GM23338 (cell line): Measurements from ENCODE around the gene FASTKD1. TPM values are rescaled to one million over a fixed set of nuclear protein-coding genes. Genes with fewer than 3 reads are reported as not detected.

Experiments used
- ATAC-seq: fragments of 200-7000 bp; cut with Tn5 transposase; 3 replicates; pipeline ENCODE4 v1.9.1; 2020
- DNase-seq: peaks from one replicate; pipeline ENCODE4 v3.0.0-alpha.2; 2015; ENCODE audit warnings: low spot score
- H2AFZ ChIP-seq: fragments of 200-600 bp; sonication (generic); 2 replicates; pipeline ENCODE4 v1.8.0; 2016; ENCODE audit warnings: antibody characterized with exemption, mild to moderate bottlenecking, moderate library complexity
- H3F3A ChIP-seq: fragments of 200-600 bp; sonication (generic); replicated peaks from 2 replicates; pipeline ENCODE4 v1.8.0; 2017; ENCODE audit warnings: antibody characterized with exemption, mixed run types, low read depth
- H3K27ac ChIP-seq: fragments of 200-600 bp; sonication (generic); 2 replicates; pipeline ENCODE4 v1.6.1; 2016; ENCODE audit warnings: low read depth
- H3K27me3 ChIP-seq: fragments of 200-600 bp; sonication (generic); 2 replicates; pipeline ENCODE4 v1.8.0; 2016; ENCODE audit warnings: mild to moderate bottlenecking, mixed run types, moderate library complexity; ENCODE audit not compliant: insufficient read depth
- H3K36me3 ChIP-seq: fragments of 200-600 bp; sonication (generic); 2 replicates; pipeline ENCODE4 v1.8.0; 2016; ENCODE audit warnings: mild to moderate bottlenecking; ENCODE audit not compliant: insufficient read depth
- H3K4me1 ChIP-seq: fragments of 200-600 bp; sonication (generic); 2 replicates; pipeline ENCODE4 v1.8.0; 2016; ENCODE audit warnings: mild to moderate bottlenecking, moderate library complexity; ENCODE audit not compliant: insufficient read depth
- H3K4me2 ChIP-seq: fragments of 200-600 bp; sonication (generic); 2 replicates; pipeline ENCODE4 v1.7.1; 2017; ENCODE audit warnings: mixed run types
- H3K4me3 ChIP-seq: fragments of 200-600 bp; sonication (generic); 2 replicates; pipeline ENCODE4 v1.6.1; 2016; ENCODE audit warnings: mixed run types
- H3K79me2 ChIP-seq: fragments of 200-600 bp; sonication (generic); replicated peaks from 2 replicates; pipeline ENCODE4 v1.8.0; 2017; ENCODE audit warnings: mild to moderate bottlenecking; ENCODE audit not compliant: insufficient read depth
- H3K9me2 ChIP-seq: fragments of 200-600 bp; sonication (generic); 2 replicates; pipeline ENCODE4 v1.8.0; 2017; ENCODE audit not compliant: insufficient read depth
- H4K20me1 ChIP-seq: fragments of 200-600 bp; sonication (generic); replicated peaks from 2 replicates; pipeline ENCODE4 v1.8.0; 2017; ENCODE audit warnings: mild to moderate bottlenecking; ENCODE audit not compliant: insufficient read depth
- H3K27ac Mint-ChIP-seq: 2 replicates; pipeline ENCODE4 v1.8.0; 2020; ENCODE audit warnings: inconsistent platforms, mild to moderate bottlenecking, moderate library complexity, mixed read lengths
- H3K27me3 Mint-ChIP-seq: 3 replicates; pipeline ENCODE4 v1.8.0; 2022; ENCODE audit warnings: low read depth, mild to moderate bottlenecking, moderate library complexity, mixed read lengths, inconsistent platforms; ENCODE audit not compliant: insufficient read depth, poor library complexity
- H3K36me3 Mint-ChIP-seq: 3 replicates; pipeline ENCODE4 v1.8.0; 2021; ENCODE audit warnings: low read depth, mild to moderate bottlenecking, inconsistent platforms, moderate library complexity, mixed read lengths
- H3K4me1 Mint-ChIP-seq: 3 replicates; pipeline ENCODE4 v1.8.0; 2020; ENCODE audit warnings: mild to moderate bottlenecking, inconsistent platforms, mixed read lengths
- H3K4me3 Mint-ChIP-seq: 3 replicates; pipeline ENCODE4 v1.8.0; 2021; ENCODE audit warnings: moderate library complexity, mild to moderate bottlenecking, inconsistent platforms, mixed read lengths
- H3K9me3 Mint-ChIP-seq: 3 replicates; pipeline ENCODE4 v1.8.0; 2020; ENCODE audit warnings: moderate library complexity, mild to moderate bottlenecking, inconsistent platforms, mixed read lengths
- CREB1 ChIP-seq: fragments of 250-450 bp; sonication (Bioruptor Pico); IDR thresholded peaks from 2 replicates; pipeline ENCODE4 v1.5.0; 2020; ENCODE audit warnings: low read depth, mild to moderate bottlenecking, moderate library complexity
- CTCF ChIP-seq, 2 experiments: fragments of 200-600 bp in 1 of 2; sonication (generic) in 1 of 2; conservative IDR thresholded peaks; 2 replicates each; pipeline versions ENCODE4 v1.5.1 to v1.6.1; 2016 to 2017; ENCODE audit warnings: antibody characterized with exemption in 2 of 2, low read depth in 2 of 2, mild to moderate bottlenecking in 2 of 2, moderate library complexity in 1 of 2
- ETS1 ChIP-seq: IDR thresholded peaks from 2 replicates; pipeline ENCODE4 v1.6.1; 2016; ENCODE audit warnings: antibody characterized with exemption
- EZH2 ChIP-seq: fragments of 200-600 bp; sonication (generic); IDR thresholded peaks from one replicate; pipeline ENCODE4 v1.8.0; 2017; ENCODE audit warnings: antibody characterized with exemption, mild to moderate bottlenecking, low read depth; ENCODE audit not compliant: unreplicated experiment
- EZH2phosphoT487 ChIP-seq: fragments of 200-600 bp; sonication (generic); IDR thresholded peaks from one replicate; pipeline ENCODE4 v1.8.1; 2018; ENCODE audit warnings: antibody characterized with exemption; ENCODE audit not compliant: unreplicated experiment
- POLR2AphosphoS5 ChIP-seq: IDR thresholded peaks from 2 replicates; pipeline ENCODE4 v1.6.1; 2016; ENCODE audit warnings: antibody characterized with exemption, low read depth
- STAT1 ChIP-seq: IDR thresholded peaks from one replicate; pipeline ENCODE4 v1.6.1; 2016; ENCODE audit warnings: antibody characterized with exemption; ENCODE audit not compliant: unreplicated experiment
- ZNF331 ChIP-seq: fragments of 250-450 bp; sonication (Bioruptor Pico); IDR thresholded peaks from 2 replicates; pipeline ENCODE4 v1.5.0; 2020; ENCODE audit warnings: low read depth, mild to moderate bottlenecking, moderate library complexity
- polyA plus RNA-seq: library from polyadenylated mRNA; unstranded; fragments of >200 nt; fragmentation: Nextera tagmentation; extraction: Ambion mirVana; gene quantifications from 2 replicates; pipeline ENCODE4 v1.2.1, GENCODE V29; 2016
- total RNA-seq: library from RNA; depleted of rRNA; stranded (reverse); fragments of >200 nt; shearing (Covaris generic); gene quantifications from 2 replicates; pipeline ENCODE4 v1.2.3, GENCODE V29; 2014

FASTKD1 gene
- total and polyA plus RNA-seq, 2 experiments from 2014 or later, result 49.0 to 53.3 TPM

- no peak for TF ChIP-seq ETS1
- no peak for TF ChIP-seq POLR2AphosphoS5
- TF ChIP-seq ZNF331 (CRISPR knock-in tag), result no peak
Observed at GRCh38 chr2:169585673-169586072, 12.0 kb upstream of the FASTKD1 start (continued).

- H3F3A ChIP-seq, result 0 out of 2 replicates have a peak, but pooled peaks cover 3% of the 10 kb centered on the region
- H3K9me2 ChIP-seq, result no peaks in the 10 kb centered on the region
- peak within 1 kb of the TSS; percentile 88 for H2AFZ ChIP-seq
- peak within 1 kb of the TSS; percentile 99 for H3K4me3 Mint-ChIP-seq
- peak within 1 kb of the TSS; percentile 100 for H3K4me3 ChIP-seq
- TF ChIP-seq POLR2AphosphoS5, result peak; percentile 74
- peak; percentile 98 for TF ChIP-seq CREB1
- no peak for TF ChIP-seq EZH2phosphoT487
- peak; percentile 71 for TF ChIP-seq ETS1
- peaks cover 19% of the 10 kb centered on the region for H3K9me3 Mint-ChIP-seq
- H3K79me2 ChIP-seq, result peaks cover 48% of the 10 kb centered on the region
- ATAC-seq, result peak; percentile 93
- peak within 1 kb of the TSS; percentile 93 for H3K4me2 ChIP-seq
- peak; percentile 97 for DNase-seq
- peaks cover 12% of the 10 kb centered on the region for H3K4me1 ChIP-seq
- peaks cover 13% of the 10 kb centered on the region; the same call in 1 of the 3 replicates for H3K36me3 Mint-ChIP-seq
- no peaks in the 10 kb centered on the region for H3K27me3 ChIP-seq
- peak within 1 kb of the TSS; percentile 95 for H3K27ac ChIP-seq
- H3K4me1 Mint-ChIP-seq, result peaks cover 11% of the 10 kb centered on the region
- H4K20me1 ChIP-seq, result peaks cover 26% of the 10 kb centered on the region
- H3K36me3 ChIP-seq, result peaks cover 4% of the 10 kb centered on the region; the same call in 1 of the 2 replicates
- H3K27ac Mint-ChIP-seq, result peak within 1 kb of the TSS; percentile 100
- H3K27me3 Mint-ChIP-seq, result peaks cover 19% of the 10 kb centered on the region
Observed at GRCh38 chr2:169584005-169584877, 10.6 kb upstream of the FASTKD1 start, which contains the start of gene PPIG. Gene PPIG, plus strand, starts transcription at chr2:169584351. Its CDS starts 19,691 bp downstream, at chr2:169604042.

- Histone ChIP-seq H3K4me2 (no peak overlapping the region), H2AFZ (0 out of 2 replicates have a peak overlapping the region, but pooled peaks have one; percentile 49), H3F3A (0 out of 2 replicates have a peak, but pooled peaks cover 3% of the 10 kb centered on the region), H3K9me2 (no peaks in the 10 kb centered on the region), H3K79me2 (peaks cover 40% of the 10 kb centered on the region), H3K4me1 (peaks cover 12% of the 10 kb centered on the region), H3K4me3 (no peak overlapping the region), H3K27ac (peak overlapping the region; percentile 6; the same call in 1 of the 2 replicates), H3K27me3 (no peaks in the 10 kb centered on the region), H4K20me1 (peaks cover 20% of the 10 kb centered on the region), H3K36me3 (peaks cover 4% of the 10 kb centered on the region; the same call in 1 of the 2 replicates)
- no peak overlapping the region for H3K27ac Mint-ChIP-seq
- H3K27me3 Mint-ChIP-seq, result peaks cover 19% of the 10 kb centered on the region
- peaks cover 11% of the 10 kb centered on the region for H3K4me1 Mint-ChIP-seq
- ATAC-seq, result no peak
- peak overlapping the region; percentile 99; the same call in 1 of the 3 replicates for H3K4me3 Mint-ChIP-seq
- no peak for DNase-seq
- peaks cover 13% of the 10 kb centered on the region; the same call in 1 of the 3 replicates for H3K36me3 Mint-ChIP-seq
- H3K9me3 Mint-ChIP-seq, result peaks cover 19% of the 10 kb centered on the region
- TF ChIP-seq EZH2 (no peak), STAT1 (no peak), CTCF (conservative IDR thresholded peaks at IDR 0.05; ENCODE audit: low read depth in 2 of 2) (no peak)
Observed at GRCh38 chr2:169583518-169583917, 9.9 kb upstream of the FASTKD1 start.
